ENCODE results near the gene RRBP1. TPM values are rescaled to one million over a fixed set of nuclear protein-coding genes. Genes with fewer than 3 reads are reported as not detected.

Gene RRBP1, protein sequence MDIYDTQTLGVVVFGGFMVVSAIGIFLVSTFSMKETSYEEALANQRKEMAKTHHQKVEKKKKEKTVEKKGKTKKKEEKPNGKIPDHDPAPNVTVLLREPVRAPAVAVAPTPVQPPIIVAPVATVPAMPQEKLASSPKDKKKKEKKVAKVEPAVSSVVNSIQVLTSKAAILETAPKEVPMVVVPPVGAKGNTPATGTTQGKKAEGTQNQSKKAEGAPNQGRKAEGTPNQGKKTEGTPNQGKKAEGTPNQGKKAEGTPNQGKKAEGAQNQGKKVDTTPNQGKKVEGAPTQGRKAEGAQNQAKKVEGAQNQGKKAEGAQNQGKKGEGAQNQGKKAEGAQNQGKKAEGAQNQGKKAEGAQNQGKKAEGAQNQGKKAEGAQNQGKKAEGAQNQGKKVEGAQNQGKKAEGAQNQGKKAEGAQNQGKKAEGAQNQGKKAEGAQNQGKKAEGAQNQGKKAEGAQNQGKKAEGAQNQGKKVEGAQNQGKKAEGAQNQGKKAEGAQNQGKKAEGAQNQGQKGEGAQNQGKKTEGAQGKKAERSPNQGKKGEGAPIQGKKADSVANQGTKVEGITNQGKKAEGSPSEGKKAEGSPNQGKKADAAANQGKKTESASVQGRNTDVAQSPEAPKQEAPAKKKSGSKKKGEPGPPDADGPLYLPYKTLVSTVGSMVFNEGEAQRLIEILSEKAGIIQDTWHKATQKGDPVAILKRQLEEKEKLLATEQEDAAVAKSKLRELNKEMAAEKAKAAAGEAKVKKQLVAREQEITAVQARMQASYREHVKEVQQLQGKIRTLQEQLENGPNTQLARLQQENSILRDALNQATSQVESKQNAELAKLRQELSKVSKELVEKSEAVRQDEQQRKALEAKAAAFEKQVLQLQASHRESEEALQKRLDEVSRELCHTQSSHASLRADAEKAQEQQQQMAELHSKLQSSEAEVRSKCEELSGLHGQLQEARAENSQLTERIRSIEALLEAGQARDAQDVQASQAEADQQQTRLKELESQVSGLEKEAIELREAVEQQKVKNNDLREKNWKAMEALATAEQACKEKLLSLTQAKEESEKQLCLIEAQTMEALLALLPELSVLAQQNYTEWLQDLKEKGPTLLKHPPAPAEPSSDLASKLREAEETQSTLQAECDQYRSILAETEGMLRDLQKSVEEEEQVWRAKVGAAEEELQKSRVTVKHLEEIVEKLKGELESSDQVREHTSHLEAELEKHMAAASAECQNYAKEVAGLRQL (N-terminal part only)
- total RNA-seq = 100 to 1,000 TPM; 143 to 256 (median 172) TPM

DNA sequence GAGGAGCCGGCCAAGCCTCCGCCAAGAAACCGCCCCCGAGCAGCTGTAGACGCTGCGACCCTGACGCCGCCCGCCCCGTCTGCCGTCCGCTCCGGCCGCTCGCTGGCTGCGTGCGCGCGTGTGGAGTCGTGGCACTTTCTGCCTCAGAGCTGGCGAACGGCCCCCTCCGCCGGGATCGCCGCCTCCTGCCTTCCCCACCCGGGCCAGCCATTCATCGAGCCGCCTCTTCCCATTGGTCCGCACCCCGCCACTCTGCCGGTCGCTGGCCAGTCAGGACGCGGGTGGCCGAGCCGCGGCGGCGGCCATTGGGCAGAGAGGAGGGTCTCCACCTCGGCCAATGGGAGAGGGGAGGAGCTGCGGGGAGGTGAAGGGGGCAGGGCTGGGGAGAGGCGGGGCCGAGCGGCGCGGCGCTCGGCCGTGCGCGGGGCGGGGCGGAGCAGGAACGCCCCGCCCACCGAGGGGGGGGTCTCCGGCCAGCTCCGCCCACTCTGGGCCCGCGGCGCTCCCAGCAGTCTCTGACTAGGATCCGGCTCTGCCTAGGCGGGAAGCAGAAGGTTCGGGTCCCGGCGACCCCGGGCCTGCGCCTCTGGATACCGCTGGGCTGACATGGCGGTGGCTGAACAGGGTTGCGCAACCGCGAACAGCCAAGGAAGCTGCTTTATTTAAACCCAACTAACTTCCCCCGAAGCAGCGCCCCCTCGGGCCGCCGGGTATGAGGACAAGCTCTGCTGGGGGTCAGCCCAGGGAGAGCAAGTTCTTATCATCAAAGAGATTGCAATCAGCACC lies at the start of gene RRBP1:
RRBP1 (minus strand) TSS at position 140 of the 786 bp plus-strand sequence. CDS start 21,735 bp downstream, outside the sequence.
- peak within 1 kb of the TSS; percentile 69 to 98 (median 90) for H3K4me3 ChIP-seq
- peak; percentile 96 to 98 for ATAC-seq (ENCODE audit: low FRiP score in 2 of 2)
- 0% methylated on average over 1 to 16 of the region's 79 CpGs for WGBS, 2 donors
- H3K27me3 ChIP-seq = no peaks in the 10 kb centered on the region
- H3K4me1 ChIP-seq = peaks cover 20 to 50% (median 31%) of the 10 kb centered on the region in 4 donors
- H3K9me3 ChIP-seq = no peaks in the 10 kb centered on the region
- peak within 1 kb of the TSS; percentile 95 to 99 (median 96) for H3K27ac ChIP-seq
- H3K36me3 ChIP-seq = peaks cover 0 to 20% (median 2%) of the 10 kb centered on the region in 4 donors
- peak; percentile 98 to 99 for DNase-seq
- TF ChIP-seq POLR2AphosphoS5 (IDR thresholded peaks at IDR 0.05) (peak; percentile 94 to 95), POLR2A (IDR thresholded peaks at IDR 0.05) (peak in 3 of 4 donors; percentile 96 to 99 (median 98)), EP300 (IDR thresholded peaks at IDR 0.05) (peak in 1 of 4 donors; percentile 32)
- TF ChIP-seq, protein P1, sequence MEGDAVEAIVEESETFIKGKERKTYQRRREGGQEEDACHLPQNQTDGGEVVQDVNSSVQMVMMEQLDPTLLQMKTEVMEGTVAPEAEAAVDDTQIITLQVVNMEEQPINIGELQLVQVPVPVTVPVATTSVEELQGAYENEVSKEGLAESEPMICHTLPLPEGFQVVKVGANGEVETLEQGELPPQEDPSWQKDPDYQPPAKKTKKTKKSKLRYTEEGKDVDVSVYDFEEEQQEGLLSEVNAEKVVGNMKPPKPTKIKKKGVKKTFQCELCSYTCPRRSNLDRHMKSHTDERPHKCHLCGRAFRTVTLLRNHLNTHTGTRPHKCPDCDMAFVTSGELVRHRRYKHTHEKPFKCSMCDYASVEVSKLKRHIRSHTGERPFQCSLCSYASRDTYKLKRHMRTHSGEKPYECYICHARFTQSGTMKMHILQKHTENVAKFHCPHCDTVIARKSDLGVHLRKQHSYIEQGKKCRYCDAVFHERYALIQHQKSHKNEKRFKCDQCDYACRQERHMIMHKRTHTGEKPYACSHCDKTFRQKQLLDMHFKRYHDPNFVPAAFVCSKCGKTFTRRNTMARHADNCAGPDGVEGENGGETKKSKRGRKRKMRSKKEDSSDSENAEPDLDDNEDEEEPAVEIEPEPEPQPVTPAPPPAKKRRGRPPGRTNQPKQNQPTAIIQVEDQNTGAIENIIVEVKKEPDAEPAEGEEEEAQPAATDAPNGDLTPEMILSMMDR (IDR thresholded peaks at IDR 0.05) = peak; percentile 62 to 88 (median 82)

DNA sequence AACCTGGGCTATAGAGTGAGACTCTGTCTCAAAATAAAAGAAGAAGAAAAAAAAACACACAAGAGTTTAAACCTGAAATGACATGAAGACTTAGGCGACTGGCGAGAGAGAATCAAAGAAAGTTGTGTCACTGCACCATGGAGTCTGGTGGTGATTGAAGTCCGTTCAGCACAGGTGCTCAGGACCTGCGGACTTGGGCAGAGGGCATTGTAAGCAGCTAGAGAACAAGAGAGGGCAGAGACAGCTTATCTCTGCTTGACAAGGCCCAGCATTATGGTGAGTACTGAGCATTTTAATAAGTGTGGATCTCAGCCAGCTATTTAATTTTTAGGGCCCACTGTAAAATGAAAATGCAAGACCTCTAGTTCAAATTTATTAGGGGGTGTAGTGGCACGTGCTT lies 49.2 kb upstream of the RRBP1 start:
- Histone ChIP-seq H3K4me1 (no peaks in the 10 kb centered on the region), H3K36me3 (no peaks in the 10 kb centered on the region), H3K27ac (no peak overlapping the region), H3K9me3 (no peaks in the 10 kb centered on the region), H3K27me3 (no peaks in the 10 kb centered on the region), H3K4me3 (no peak overlapping the region)
- DNase-seq (no peak), ATAC-seq (ENCODE audit: low FRiP score in 2 of 2) (no peak)
- TF ChIP-seq POLR2AphosphoS5 (IDR thresholded peaks at IDR 0.05) (no peak), POLR2A (IDR thresholded peaks at IDR 0.05) (no peak), EP300 (IDR thresholded peaks at IDR 0.05) (no peak)
- TF ChIP-seq, protein P1 (IDR thresholded peaks at IDR 0.05) = no peak
- 91 to 97% methylated on average over 5 of the region's 5 CpGs for WGBS, 2 donors

DNA sequence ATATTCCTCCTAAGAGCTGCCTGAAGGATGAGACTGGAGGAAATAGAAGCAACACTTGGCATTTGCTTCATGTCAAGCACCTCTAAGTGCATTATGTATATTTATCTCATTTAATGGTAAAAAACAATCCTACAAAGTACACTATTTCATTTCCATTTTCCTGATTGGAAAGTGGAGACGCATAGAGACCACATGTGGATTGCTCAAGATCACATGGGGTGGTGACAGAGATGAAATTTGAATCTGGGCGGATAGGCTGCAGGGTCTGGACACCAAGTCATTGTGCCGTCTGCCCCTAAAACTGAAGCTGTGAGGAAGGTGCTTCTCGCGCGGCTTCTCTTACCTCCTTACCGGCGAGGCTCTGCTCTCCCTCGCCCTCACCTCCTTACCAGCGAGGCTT lies 48.0 kb upstream of the RRBP1 start:
- Histone ChIP-seq H3K4me1 (no peaks in the 10 kb centered on the region), H3K4me3 (no peak overlapping the region), H3K27ac (no peak overlapping the region), H3K27me3 (no peaks in the 10 kb centered on the region), H3K36me3 (no peaks in the 10 kb centered on the region), H3K9me3 (no peaks in the 10 kb centered on the region)
- DNase-seq (no peak), ATAC-seq (ENCODE audit: low FRiP score in 2 of 2) (no peak)
- WGBS, 2 donors = 89 to 94% methylated on average over 10 of the region's 10 CpGs
- TF ChIP-seq POLR2AphosphoS5 (IDR thresholded peaks at IDR 0.05) (no peak), POLR2A (IDR thresholded peaks at IDR 0.05) (no peak), EP300 (IDR thresholded peaks at IDR 0.05) (no peak)
- TF ChIP-seq, protein P1 (IDR thresholded peaks at IDR 0.05) = no peak

DNA sequence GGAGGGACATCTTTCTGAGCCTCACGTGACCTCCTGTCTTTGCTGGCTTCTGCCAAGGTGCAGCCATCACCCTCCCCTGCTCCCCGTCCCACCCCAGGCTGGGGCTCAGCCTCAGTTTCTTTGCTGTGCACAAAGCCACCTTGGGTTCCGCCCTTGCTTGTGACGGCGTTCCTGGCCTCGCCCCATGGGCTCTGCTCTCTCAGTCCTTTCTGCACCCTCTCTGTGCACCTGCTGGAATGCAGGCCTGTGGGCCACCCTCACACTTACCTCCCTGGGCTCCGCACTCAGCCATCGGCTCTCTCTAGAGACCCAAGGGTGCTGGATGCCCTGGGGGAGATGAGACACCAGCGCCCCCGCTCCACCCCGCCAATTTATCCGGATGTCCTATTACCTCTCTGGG lies 46.0 kb upstream of the RRBP1 start:
- ATAC-seq (ENCODE audit: low FRiP score in 2 of 2) = no peak
- no peak for TF ChIP-seq POLR2AphosphoS5 (IDR thresholded peaks at IDR 0.05)
- TF ChIP-seq POLR2A (IDR thresholded peaks at IDR 0.05) = no peak
- TF ChIP-seq, protein P1 (IDR thresholded peaks at IDR 0.05) = no peak
- TF ChIP-seq EP300 (IDR thresholded peaks at IDR 0.05) = no peak
- H3K27ac ChIP-seq = no peak overlapping the region
- WGBS, 2 donors = 88 to 91% methylated on average over 12 of the region's 12 CpGs
- peaks cover 0 to 5% (median 0%) of the 10 kb centered on the region in 4 donors for H3K4me1 ChIP-seq
- DNase-seq = no peak
- H3K4me3 ChIP-seq = no peak overlapping the region
- no peaks in the 10 kb centered on the region for H3K27me3 ChIP-seq
- no peaks in the 10 kb centered on the region for H3K36me3 ChIP-seq
- no peaks in the 10 kb centered on the region for H3K9me3 ChIP-seq
